Psoas muscle (tissue), 8 donors: ENCODE data around the gene KRTAP10-7. TPM values are rescaled to one million over a fixed set of nuclear protein-coding genes. Genes with fewer than 3 reads are reported as not detected.
"Not testable (repeated sequence)": the region's sequence is repeated elsewhere in the genome, so short reads cannot be mapped to it uniquely, and the experiment has no call there.

Source experiments
- ATAC-seq, 4 donors: fragments of 200-7000 bp; cut with Tn5 transposase; one replicate each; pipeline ENCODE4 v1.9.1; 2020; ENCODE audit warnings: moderate library complexity in 3 of 4, mild to moderate bottlenecking in 2 of 4
- DNase-seq, 2 donors: peaks; one replicate each; pipeline ENCODE4 v3.0.0-alpha.2; 2020
- H3K27ac ChIP-seq: fragments of 200-600 bp; one replicate; pipeline ENCODE4 v1.8.0; 2022
- H3K27me3 ChIP-seq, 3 donors: fragments of 200-600 bp in 1 of 3; one replicate each; pipeline versions ENCODE4 v1.6.1 to v1.8.0; 2013 to 2022; ENCODE audit warnings: low read length in 2 of 3, mild to moderate bottlenecking in 2 of 3, moderate library complexity in 1 of 3; ENCODE audit not compliant: insufficient read depth in 3 of 3
- H3K36me3 ChIP-seq, 2 donors: fragments of 200-600 bp in 1 of 2; one replicate each; pipeline versions ENCODE4 v1.6.1 to v1.8.0; 2013 to 2022; ENCODE audit warnings: low read depth in 1 of 2, mild to moderate bottlenecking in 1 of 2, moderate library complexity in 1 of 2; ENCODE audit not compliant: insufficient read depth in 1 of 2
- H3K4me1 ChIP-seq: fragments of 200-600 bp; one replicate; pipeline ENCODE4 v1.8.0; 2022
- H3K4me3 ChIP-seq: fragments of 200-600 bp; one replicate; pipeline ENCODE4 v1.8.0; 2022; ENCODE audit warnings: mild to moderate bottlenecking
- H3K9me3 ChIP-seq: fragments of 200-600 bp; one replicate; pipeline ENCODE4 v1.8.0; 2022
- CTCF ChIP-seq: fragments of 200-600 bp; IDR thresholded peaks from one replicate; pipeline ENCODE4 v1.8.0; 2022; ENCODE audit warnings: antibody characterized with exemption
- WGBS, 3 donors: extraction: QIAGEN DNeasy Blood & Tissue Kit; methylation state at CpG; one replicate each; pipeline versions ENCODE4 v1.1.6 to v1.1.7; 2013; 5-methylcytosine and 5-hydroxymethylcytosine counted together
- intact Hi-C, 2 donors: fragments of 100-400 bp; cut with DNase I; formaldehyde crosslinking; loops; one replicate each; pipeline versions ENCODE4 v1.11.0 to v1.14.2; 2022
- polyA plus RNA-seq, 3 donors: library from polyadenylated mRNA; stranded (reverse); fragments of 200-250 nt; gene quantifications; one replicate each; pipeline ENCODE4 v1.2.3, GENCODE V29; 2013
- total RNA-seq, 4 donors: library from RNA; stranded (reverse); fragmentation: NEBNext Ultra II Directional in 2 of 4; extraction: Animal tissue kit (Norgen Biotek cat#: 25700) in 2 of 4; gene quantifications; one replicate each; pipeline versions ENCODE4 v1.2.1 to v1.2.4, GENCODE V29; 2021 to 2023
- donor health status: healthy with polysubstance abuse.
- donor health status: DM: no; HTN: no; CAD: no; lungs with moderate emphysema.
- donor health status: Bipolar disorder and iron deficiency.
- donor health status: healthy.
- donor health status: DM: yes; HTN: yes; CAD: no.
- donor health status: DM: no; HTN: no; CAD: no.
- donor health status: DM: no; HTN: no; CAD: no.
- donor health status: DM: yes; HTN: yes; CAD: no.

The KRTAP10-7 gene
- total and polyA plus RNA-seq, 7 donors = not detected

- no peak overlapping the region for H3K27ac ChIP-seq
- WGBS, 3 donors = 68 to 82% (median 74%) methylated on average over 4 of the region's 4 CpGs
- ATAC-seq (no peak), DNase-seq (no peak)
- intact Hi-C loops = no loop called here
- H3K27me3 ChIP-seq = peaks cover 0 to 31% (median 9%) of the 10 kb centered on the region in 3 donors
- no peak for TF ChIP-seq CTCF
- no peaks in the 10 kb centered on the region for H3K4me1 ChIP-seq
- H3K9me3 ChIP-seq = peaks cover 6% of the 10 kb centered on the region
- H3K36me3 ChIP-seq = no peaks in the 10 kb centered on the region
- no peak overlapping the region for H3K4me3 ChIP-seq
Measured at GRCh38 chr21:44606495-44606894, 6.1 kb downstream of the KRTAP10-7 start.

DNA sequence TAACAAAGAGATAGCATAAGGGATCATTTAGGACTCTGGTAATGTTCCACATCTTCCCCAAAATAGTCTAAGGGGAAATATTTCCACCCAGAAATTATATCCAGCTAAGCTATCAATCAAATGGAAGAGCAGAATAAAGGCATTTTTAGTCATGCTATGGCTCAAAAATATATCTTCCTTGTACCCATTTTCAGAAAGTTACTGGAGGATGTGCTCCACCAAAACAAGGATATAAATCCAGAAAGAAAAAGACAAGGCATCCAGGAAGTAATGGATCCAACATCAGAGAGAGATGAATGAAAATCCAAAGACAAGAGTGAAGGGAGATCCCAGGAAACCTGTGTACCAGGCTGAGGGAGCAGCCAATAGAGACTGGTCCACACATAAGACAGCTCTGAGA is 8.8 kb downstream of the KRTAP10-7 start:
- no peak for DNase-seq
- H3K9me3 ChIP-seq = peaks cover 6% of the 10 kb centered on the region
- H3K4me3 ChIP-seq = no peak overlapping the region
- TF ChIP-seq CTCF = no peak
- no peak for ATAC-seq
- H3K36me3 ChIP-seq = no peaks in the 10 kb centered on the region
- intact Hi-C loops = no loop called here
- no peaks in the 10 kb centered on the region for H3K4me1 ChIP-seq
- peaks cover 0 to 22% (median 12%) of the 10 kb centered on the region in 3 donors for H3K27me3 ChIP-seq
- H3K27ac ChIP-seq = no peak overlapping the region

- ATAC-seq, H3K4me3 ChIP-seq, H3K36me3 ChIP-seq, H3K27ac ChIP-seq, DNase-seq, H3K4me1 ChIP-seq, intact Hi-C loops, H3K9me3 ChIP-seq: not testable (repeated sequence)
- H3K27me3 ChIP-seq = peaks cover 0 to 25% (median 13%) of the 10 kb centered on the region in 3 donors
- 94 to 96% (median 95%) methylated on average over 7 of the region's 7 CpGs for WGBS, 3 donors
Measured at GRCh38 chr21:44610157-44610843, 9.9 kb downstream of the KRTAP10-7 start.

- WGBS, 3 donors = 78 to 84% (median 80%) methylated on average over 4 of the region's 4 CpGs
Measured at GRCh38 chr21:44611551-44611950, 11.2 kb downstream of the KRTAP10-7 start.

DNA sequence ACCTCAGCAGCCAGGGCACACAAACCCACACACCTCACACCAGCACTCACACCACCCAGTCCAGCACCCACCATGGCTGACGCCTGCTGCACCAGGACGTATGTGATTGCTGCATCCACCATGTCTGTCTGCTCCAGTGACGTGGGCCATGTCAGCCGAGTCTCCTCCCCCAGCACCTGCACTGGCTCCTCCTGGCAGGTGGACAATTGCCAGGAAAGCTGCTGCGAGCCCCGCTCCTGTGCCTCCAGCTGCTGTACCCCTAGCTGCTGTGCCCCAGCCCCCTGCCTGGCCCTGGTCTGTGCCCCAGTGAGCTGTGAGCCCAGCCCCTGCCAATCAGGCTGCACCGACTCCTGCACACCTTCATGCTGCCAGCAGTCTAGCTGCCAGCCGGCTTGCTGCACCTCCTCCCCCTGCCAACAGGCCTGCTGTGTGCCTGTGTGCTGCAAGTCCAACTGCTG is 11.7 kb downstream of the KRTAP10-7 start, which contains the start of gene KRTAP10-8:
Gene KRTAP10-8 (plus strand): TSS at position 51 of the 458 bp plus-strand sequence. CDS start 22 bp downstream, at position 73.
- ATAC-seq (no peak), DNase-seq (peak in 1 of 2 donors; percentile 38)
- H3K36me3 ChIP-seq = no peaks in the 10 kb centered on the region
- peaks cover 0 to 39% (median 13%) of the 10 kb centered on the region in 3 donors for H3K27me3 ChIP-seq
- 62 to 64% (median 64%) methylated on average over 8 of the region's 8 CpGs for WGBS, 3 donors
- H3K27ac ChIP-seq = no peak within 1 kb of the TSS
- peaks cover 6% of the 10 kb centered on the region for H3K9me3 ChIP-seq
- H3K4me3 ChIP-seq = no peak within 1 kb of the TSS
- intact Hi-C loops = no loop called here
- no peaks in the 10 kb centered on the region for H3K4me1 ChIP-seq
- no peak for TF ChIP-seq CTCF

More at GRCh38 chr21:44611551-44611950, 11.2 kb downstream of the KRTAP10-7 start:
- no peak for TF ChIP-seq CTCF
- intact Hi-C loops = no loop called here
- Histone ChIP-seq H3K9me3 (peaks cover 6% of the 10 kb centered on the region), H3K4me1 (no peaks in the 10 kb centered on the region), H3K36me3 (no peaks in the 10 kb centered on the region), H3K27me3 (peaks cover 0 to 37% (median 13%) of the 10 kb centered on the region in 3 donors), H3K4me3 (no peak overlapping the region), H3K27ac (no peak overlapping the region)
- DNase-seq (no peak), ATAC-seq (no peak)
